CD4-positive, alpha-beta T cell treated with Interleukin-2 at 100 ng/mL for 4 hours (primary cell): ENCODE measurements around the gene ZNF362.

ENCODE experiments used
- DNase-seq: peaks from one replicate; pipeline ENCODE4 v3.0.0-alpha.2; 2020; ENCODE audit warnings: low spot score

ZNF362 gene

GRCh38 chr1:33327587-33328325 is 71.5 kb downstream of the ZNF362 start:
- no peak for DNase-seq

- no peak for DNase-seq
These were observed 72.5 kb downstream of the ZNF362 start for GRCh38 chr1:33328817-33329216.

- no peak for DNase-seq
These were observed 73.5 kb downstream of the ZNF362 start for GRCh38 chr1:33329600-33330305.

- DNase-seq, result no peak
These were observed 74.1 kb downstream of the ZNF362 start for GRCh38 chr1:33330361-33330890.

GRCh38 chr1:33330906-33331305 is 74.6 kb downstream of the ZNF362 start:
- no peak for DNase-seq

- no peak for DNase-seq
These were observed 75.4 kb downstream of the ZNF362 start for GRCh38 chr1:33331444-33332356.

GRCh38 chr1:33332357-33332789 is 76.1 kb downstream of the ZNF362 start:
- no peak for DNase-seq

GRCh38 chr1:33332881-33333280 is 76.6 kb downstream of the ZNF362 start:
- no peak for DNase-seq

GRCh38 chr1:33334081-33334552 is 77.8 kb downstream of the ZNF362 start:
- DNase-seq, result no peak

GRCh38 chr1:33335020-33335419 is 78.7 kb downstream of the ZNF362 start:
- DNase-seq, result no peak

- DNase-seq, result no peak
These were observed 80.3 kb downstream of the ZNF362 start for GRCh38 chr1:33336580-33336979.

- DNase-seq, result no peak
These were observed 81.1 kb downstream of the ZNF362 start for GRCh38 chr1:33337441-33337840.

- DNase-seq, result no peak
These were observed 81.8 kb downstream of the ZNF362 start for GRCh38 chr1:33338048-33338439.

GRCh38 chr1:33338440-33339211 is 82.3 kb downstream of the ZNF362 start:
- no peak for DNase-seq

GRCh38 chr1:33339413-33339812 is 83.1 kb downstream of the ZNF362 start:
- no peak for DNase-seq

- DNase-seq, result no peak
These were observed 84.9 kb downstream of the ZNF362 start for GRCh38 chr1:33341190-33341589.

GRCh38 chr1:33342041-33342723 is 85.9 kb downstream of the ZNF362 start:
- DNase-seq, result no peak

GRCh38 chr1:33343539-33343938 is 87.2 kb downstream of the ZNF362 start:
- no peak for DNase-seq

- DNase-seq, result no peak
These were observed 88.7 kb downstream of the ZNF362 start for GRCh38 chr1:33344896-33345560.

- DNase-seq, result no peak
These were observed 90.2 kb downstream of the ZNF362 start for GRCh38 chr1:33346533-33346926.
